Activated T-cell treated with anti-CD3 and anti-CD28 coated beads for 4 hours (primary cell): ENCODE results near the gene PORCN.

Source experiments
- DNase-seq: peaks from one replicate; pipeline ENCODE4 v3.0.0-alpha.2; 2020

Gene PORCN

GRCh38 chrX:48477960-48478755 lies 30.6 kb upstream of the PORCN start:
- no peak for DNase-seq

- DNase-seq, result no peak
Measured at GRCh38 chrX:48478806-48479205, 30.0 kb upstream of the PORCN start.

- no peak for DNase-seq
Measured at GRCh38 chrX:48480142-48480541, 28.6 kb upstream of the PORCN start.

GRCh38 chrX:48480583-48480982 lies 28.2 kb upstream of the PORCN start:
- DNase-seq, result no peak

GRCh38 chrX:48482526-48482925 lies 26.3 kb upstream of the PORCN start:
- no peak for DNase-seq

- DNase-seq, result no peak
Measured at GRCh38 chrX:48487362-48487798, 21.4 kb upstream of the PORCN start.

GRCh38 chrX:48488034-48488433 lies 20.8 kb upstream of the PORCN start:
- no peak for DNase-seq

DNA sequence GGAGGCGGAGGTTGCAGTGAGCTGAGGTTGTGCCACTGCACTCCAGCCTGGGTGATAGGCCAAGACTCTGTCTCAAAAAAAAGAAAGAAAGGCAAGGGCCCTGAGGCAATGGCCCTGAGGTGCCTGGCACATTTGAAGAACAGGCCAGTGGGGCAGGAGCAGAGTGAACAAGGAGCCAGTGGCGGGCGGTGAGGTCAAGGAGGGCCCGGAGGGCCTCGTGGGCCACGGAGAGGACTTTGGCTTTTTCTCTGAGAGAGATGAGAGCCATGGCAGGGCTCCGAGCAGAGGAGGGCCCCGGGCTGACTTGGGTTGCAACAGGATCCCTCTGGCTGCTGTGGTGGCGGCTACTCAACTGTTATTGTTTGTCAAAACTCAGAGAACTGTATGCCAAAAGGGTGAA lies 19.5 kb upstream of the PORCN start:
- DNase-seq, result no peak

- no peak for DNase-seq
Measured at GRCh38 chrX:48489892-48490291, 18.9 kb upstream of the PORCN start.

GRCh38 chrX:48490661-48491060 lies 18.1 kb upstream of the PORCN start:
- no peak for DNase-seq

GRCh38 chrX:48491809-48492208 lies 17.0 kb upstream of the PORCN start:
- DNase-seq, result no peak

- no peak for DNase-seq
Measured at GRCh38 chrX:48492293-48492910, 16.4 kb upstream of the PORCN start.

GRCh38 chrX:48493890-48494364 lies 14.9 kb upstream of the PORCN start:
- no peak for DNase-seq

DNA sequence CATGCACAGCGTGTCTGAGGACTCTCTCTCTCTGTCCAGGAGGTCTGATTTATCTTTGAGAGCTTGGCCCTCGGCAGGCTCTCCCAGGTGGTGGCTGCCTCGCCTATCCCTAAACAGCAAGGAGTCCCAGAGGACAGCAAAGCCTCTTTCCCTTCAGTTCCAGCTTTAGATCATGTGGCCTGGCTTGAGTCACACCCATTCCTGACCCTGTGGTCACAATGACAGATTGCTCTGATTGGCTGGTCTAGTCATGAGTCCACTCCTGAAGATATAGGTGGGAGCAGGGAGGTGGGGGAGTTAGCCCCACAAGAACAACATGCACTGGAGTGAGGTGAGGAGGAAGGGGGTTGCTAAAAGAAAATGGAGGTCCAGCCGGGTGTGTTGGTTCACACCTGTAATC lies 12.1 kb upstream of the PORCN start:
- no peak for DNase-seq

DNA sequence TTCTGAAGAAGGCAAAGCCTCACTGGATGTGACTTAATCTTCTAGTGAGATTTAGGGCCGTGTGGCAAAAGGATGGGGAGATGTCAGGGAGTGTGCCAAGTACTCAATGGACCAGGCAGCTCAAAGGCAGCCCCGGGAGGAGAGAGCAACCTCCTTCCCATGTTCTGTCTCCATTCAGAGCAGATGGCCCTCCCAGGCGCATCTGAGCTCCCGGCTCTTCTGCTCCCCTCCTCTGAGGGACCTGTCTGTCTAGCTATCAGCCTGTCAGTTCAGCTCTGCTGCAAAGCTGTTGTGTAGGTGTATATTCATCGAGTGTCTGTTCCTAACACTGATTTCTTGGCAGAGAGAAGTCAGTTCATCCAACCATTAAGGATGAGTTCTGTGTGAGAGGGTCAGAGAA lies 10.9 kb upstream of the PORCN start:
- DNase-seq, result no peak

GRCh38 chrX:48498374-48498809 lies 10.4 kb upstream of the PORCN start:
- no peak for DNase-seq

DNA sequence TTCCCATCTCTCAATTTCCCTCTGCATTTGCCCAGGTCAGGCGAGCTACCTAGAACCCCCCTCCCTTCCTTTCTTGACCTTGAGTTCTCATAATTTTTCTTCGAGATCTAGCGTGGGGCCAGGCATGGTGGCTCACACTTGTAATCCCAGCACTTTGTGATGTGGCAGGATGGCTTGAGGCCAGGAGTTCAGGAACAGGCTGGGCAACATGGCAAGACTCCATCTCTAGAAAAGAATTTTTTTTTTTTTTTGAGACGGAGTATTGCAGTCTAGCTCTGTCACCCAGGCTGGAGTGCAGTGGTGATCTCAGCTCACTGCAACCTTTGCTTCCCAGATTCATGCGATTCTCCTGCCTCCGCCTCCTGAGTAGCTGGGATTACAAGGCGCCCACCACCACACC lies 4.5 kb upstream of the PORCN start:
- DNase-seq, result no peak

GRCh38 chrX:48505481-48505880 lies 3.3 kb upstream of the PORCN start:
- no peak for DNase-seq

- no peak for DNase-seq
Measured at GRCh38 chrX:48507246-48507645, 1.5 kb upstream of the PORCN start.

DNA sequence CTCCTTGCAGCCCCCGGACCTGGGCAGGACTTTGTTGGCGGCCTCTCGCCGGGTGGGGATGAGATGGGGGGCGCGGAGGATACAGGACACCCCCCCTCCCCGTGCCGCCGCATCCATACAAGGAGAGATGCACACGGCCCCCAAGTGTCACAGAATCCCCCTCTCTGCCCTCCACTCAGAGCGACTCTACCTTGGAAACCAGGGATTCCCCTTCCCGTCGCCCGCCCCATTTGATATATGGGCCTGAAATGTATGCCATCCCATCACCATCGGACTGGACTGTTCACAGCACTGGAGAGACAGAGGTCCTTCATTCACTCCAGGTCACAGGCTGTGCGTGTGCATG lies 426 bp downstream of the PORCN start:
- no peak for DNase-seq

- DNase-seq, result no peak
Measured at GRCh38 chrX:48509619-48510018, 827 bp downstream of the PORCN start.

GRCh38 chrX:48511560-48511959 lies 2.8 kb downstream of the PORCN start:
- no peak for DNase-seq

- DNase-seq, result no peak
Measured at GRCh38 chrX:48512371-48512935, 3.7 kb downstream of the PORCN start.

DNA sequence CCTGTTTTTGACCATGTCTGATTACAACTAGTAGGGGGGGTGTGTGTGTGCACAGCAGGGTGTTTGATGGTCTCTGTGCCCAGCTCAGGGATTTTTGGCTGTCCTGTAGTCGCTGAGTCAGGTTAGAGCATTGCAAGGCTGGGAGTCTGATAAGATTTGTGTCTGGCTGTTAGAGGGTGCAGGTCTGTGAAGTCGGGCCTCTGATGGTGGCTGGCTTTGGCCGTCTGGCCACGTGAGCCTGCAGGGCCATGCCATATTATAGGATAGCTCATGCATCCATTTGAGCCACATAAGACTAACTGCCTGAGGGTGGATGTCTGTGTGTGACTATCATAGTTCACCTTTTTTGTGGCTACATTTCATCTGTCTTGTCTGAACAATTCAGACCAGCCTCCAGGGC lies 4.9 kb downstream of the PORCN start:
- no peak for DNase-seq
